ENCODE measurements around the gene REM1. TPM values are rescaled to one million over a fixed set of nuclear protein-coding genes. Genes with fewer than 3 reads are reported as not detected.

Gene REM1
- total RNA-seq, 4 donors from 2014 or later, result 1.3 to 4.4 (median 2.9) TPM; not detected in 1

DNA sequence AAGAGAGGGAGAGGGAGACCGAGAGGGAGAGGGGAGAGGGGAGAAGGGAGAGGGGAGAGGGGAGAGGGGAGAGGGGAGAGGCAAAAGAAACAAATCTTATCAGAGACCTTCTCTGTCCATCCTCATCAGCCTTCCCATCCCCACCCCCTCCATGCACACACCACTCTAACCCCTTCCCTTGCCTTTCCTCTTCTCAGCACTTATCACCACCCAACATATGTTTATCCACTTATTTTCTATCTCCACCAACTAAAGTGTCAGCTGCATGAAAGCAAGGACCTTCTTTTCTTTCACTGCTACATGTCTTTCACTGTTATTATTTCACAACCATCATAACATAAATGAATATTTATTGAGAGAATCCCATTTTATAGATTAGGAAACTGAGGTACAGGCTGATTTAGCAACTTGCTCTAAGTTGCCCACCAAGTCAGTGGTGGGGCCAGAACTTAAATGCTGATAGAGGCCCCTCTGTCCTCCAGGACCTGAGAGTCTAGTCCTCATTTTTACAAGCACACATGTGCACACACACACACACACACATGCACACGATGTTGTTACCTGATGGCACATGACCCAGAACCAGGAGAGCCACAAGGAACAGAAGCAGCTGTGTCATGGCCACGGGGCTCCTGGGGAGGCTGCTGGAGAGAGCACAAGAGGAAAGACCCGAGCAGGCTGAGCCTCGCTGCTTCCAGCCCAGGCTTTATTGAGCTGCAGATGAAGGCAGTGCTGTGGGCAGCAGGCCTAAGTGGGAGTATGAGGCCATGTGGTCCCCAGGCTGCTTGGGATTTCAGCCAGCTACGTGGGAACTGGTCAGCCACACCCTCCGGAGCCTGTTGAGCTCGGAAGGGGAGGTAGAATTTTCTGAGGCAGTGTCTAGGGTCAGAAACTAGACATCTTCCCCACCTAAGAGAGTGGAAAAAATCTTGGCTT lies 2.4 kb upstream of the REM1 start:
- TF ChIP-seq POLR2A (IDR thresholded peaks at IDR 0.05) (no peak), CTCF (IDR thresholded peaks at IDR 0.05) (no peak)

GRCh38 chr20:31473331-31474096 lies 1.6 kb upstream of the REM1 start:
- WGBS, 2 donors, result 70 to 87% methylated on average over 5 of the region's 5 CpGs
- DNase-seq (ENCODE audit: low spot score in 2 of 2), result no peak
- no peak overlapping the region for H3K4me3 ChIP-seq (ENCODE audit: low read depth, poor library complexity, severe bottlenecking)
- TF ChIP-seq POLR2A (IDR thresholded peaks at IDR 0.05), result no peak
- intact Hi-C loops (cut with DNase I; ENCODE audit: low total_unique reads), result no loop called here

More for the DNA sequence above, 2.4 kb upstream of the REM1 start:
- intact Hi-C loops (cut with DNase I; ENCODE audit: low total_unique reads), result no loop called here
- WGBS, 2 donors, result 44 to 52% methylated on average over 8 of the region's 8 CpGs
- H3K4me3 ChIP-seq (ENCODE audit: low read depth, poor library complexity, severe bottlenecking), result no peak overlapping the region
- DNase-seq (ENCODE audit: low spot score in 2 of 2), result no peak

- TF ChIP-seq POLR2A (IDR thresholded peaks at IDR 0.05), result no peak
- no peak for TF ChIP-seq CTCF (IDR thresholded peaks at IDR 0.05)
- H3K4me3 ChIP-seq (ENCODE audit: low read depth, poor library complexity, severe bottlenecking), result no peak overlapping the region
These were observed 1.0 kb upstream of the REM1 start for GRCh38 chr20:31474097-31474436.

GRCh38 chr20:31475472-31476293 lies 595 bp downstream of the REM1 start:
- intact Hi-C loops (cut with DNase I; ENCODE audit: low total_unique reads), result no loop called here
- no peak for DNase-seq (ENCODE audit: low spot score in 2 of 2)
- TF ChIP-seq POLR2A (IDR thresholded peaks at IDR 0.05), result no peak
- WGBS, 2 donors, result 8 to 11% methylated on average over 17 to 26 of the region's 29 CpGs
- peak overlapping the region; percentile 4 for H3K4me3 ChIP-seq (ENCODE audit: low read depth, poor library complexity, severe bottlenecking)

More at GRCh38 chr20:31474097-31474436, 1.0 kb upstream of the REM1 start:
- intact Hi-C loops (cut with DNase I; ENCODE audit: low total_unique reads), result no loop called here
- 64 to 67% methylated on average over 2 of the region's 2 CpGs for WGBS, 2 donors
- no peak for DNase-seq (ENCODE audit: low spot score in 2 of 2)

DNA sequence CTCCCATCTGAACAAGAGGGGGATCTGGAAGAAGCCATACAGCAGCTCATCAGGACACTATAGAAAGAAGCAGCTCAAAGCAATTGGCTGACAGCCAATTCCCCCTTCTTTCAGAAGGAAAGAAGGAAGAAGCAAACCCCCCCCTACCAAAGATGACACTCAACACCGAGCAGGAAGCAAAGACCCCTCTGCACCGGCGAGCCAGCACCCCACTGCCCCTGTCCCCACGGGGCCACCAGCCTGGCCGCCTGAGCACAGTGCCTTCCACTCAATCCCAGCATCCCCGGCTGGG lies 1.2 kb downstream of the REM1 start:
- DNase-seq (ENCODE audit: low spot score in 2 of 2), result no peak
- intact Hi-C loops (cut with DNase I; ENCODE audit: low total_unique reads), result no loop called here
- WGBS, 2 donors, result 60 to 71% methylated on average over 6 of the region's 6 CpGs
- no peak overlapping the region for H3K4me3 ChIP-seq (ENCODE audit: low read depth, poor library complexity, severe bottlenecking)
- no peak for TF ChIP-seq CTCF (IDR thresholded peaks at IDR 0.05)
- TF ChIP-seq POLR2A (IDR thresholded peaks at IDR 0.05), result no peak

DNA sequence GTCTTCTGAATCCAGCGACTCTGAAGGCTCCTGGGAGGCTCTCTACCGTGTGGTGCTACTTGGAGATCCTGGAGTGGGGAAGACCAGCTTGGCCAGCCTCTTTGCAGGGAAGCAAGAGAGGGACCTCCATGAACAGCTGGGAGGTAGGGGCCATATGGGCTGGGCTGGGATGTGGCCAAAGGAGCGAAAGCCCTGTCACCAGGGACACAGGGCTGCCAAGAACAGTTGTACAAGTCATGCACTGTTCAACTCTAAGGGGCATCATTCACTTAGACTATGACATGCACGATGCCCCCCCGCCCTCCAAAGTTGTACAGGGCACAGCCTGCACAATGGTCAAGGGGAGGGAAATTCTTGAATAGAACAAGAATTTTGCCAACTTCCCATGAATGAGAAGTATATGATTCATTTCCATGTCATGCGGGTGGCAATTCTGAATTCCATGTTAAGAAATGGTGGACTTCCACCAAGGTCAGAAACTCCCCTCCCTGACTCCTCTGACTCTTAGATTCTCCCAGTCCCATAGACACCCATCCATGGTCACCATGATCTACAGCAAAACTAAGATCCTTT lies 1.6 kb downstream of the REM1 start:
- H3K4me3 ChIP-seq (ENCODE audit: low read depth, poor library complexity, severe bottlenecking), result no peak overlapping the region
- 67 to 80% methylated on average over 6 of the region's 6 CpGs for WGBS, 2 donors
- intact Hi-C loops (cut with DNase I; ENCODE audit: low total_unique reads), result no loop called here
- TF ChIP-seq CTCF (IDR thresholded peaks at IDR 0.05), result no peak
- no peak for TF ChIP-seq POLR2A (IDR thresholded peaks at IDR 0.05)
- DNase-seq (ENCODE audit: low spot score in 2 of 2), result no peak

Data from lower leg skin (tissue), 4 donors.